GM11168 (cell line): ENCODE measurements around the gene NAALADL2.
"Not testable (repeated sequence)": the region's sequence is repeated elsewhere in the genome, so short reads cannot be mapped to it uniquely, and the experiment has no call there.

ENCODE experiments used
- in situ Hi-C: fragments of 300-500 bp; cut with MboI; formaldehyde crosslinking; loops from one replicate; pipeline ENCODE4 v1.12.0; 2022; ENCODE audit warnings: low sequenced_read_pairs; ENCODE audit not compliant: unreplicated experiment

The NAALADL2 gene

GRCh38 chr3:175108613-175109151 is 249.5 kb downstream of the NAALADL2 start:
- in situ Hi-C loops: no loop called here

GRCh38 chr3:175111036-175111435 is 251.9 kb downstream of the NAALADL2 start:
- in situ Hi-C loops: no loop called here

GRCh38 chr3:175118382-175118941 is 259.3 kb downstream of the NAALADL2 start:
- in situ Hi-C loops: no loop called here

- in situ Hi-C loops: no loop called here
Measured at GRCh38 chr3:175121225-175121624, 262.1 kb downstream of the NAALADL2 start.

GRCh38 chr3:175127075-175127662 is 268.0 kb downstream of the NAALADL2 start:
- in situ Hi-C loops: no loop called here

GRCh38 chr3:175129126-175129525 is 270.0 kb downstream of the NAALADL2 start:
- in situ Hi-C loops: no loop called here

- in situ Hi-C loops: no loop called here
Measured at GRCh38 chr3:175129571-175129970, 270.4 kb downstream of the NAALADL2 start.

GRCh38 chr3:175131866-175132265 is 272.7 kb downstream of the NAALADL2 start:
- in situ Hi-C loops: not testable (repeated sequence)

GRCh38 chr3:175132706-175133105 is 273.6 kb downstream of the NAALADL2 start:
- in situ Hi-C loops: not testable (repeated sequence)

GRCh38 chr3:175144368-175144767 is 285.2 kb downstream of the NAALADL2 start:
- in situ Hi-C loops: no loop called here

GRCh38 chr3:175146258-175146657 is 287.1 kb downstream of the NAALADL2 start:
- in situ Hi-C loops: no loop called here

- in situ Hi-C loops: no loop called here
Measured at GRCh38 chr3:175149675-175150074, 290.5 kb downstream of the NAALADL2 start.

GRCh38 chr3:175150812-175151401 is 291.8 kb downstream of the NAALADL2 start:
- in situ Hi-C loops: no loop called here

GRCh38 chr3:175153595-175153994 is 294.5 kb downstream of the NAALADL2 start:
- in situ Hi-C loops: no loop called here

- in situ Hi-C loops: no loop called here
Measured at GRCh38 chr3:175155172-175155571, 296.0 kb downstream of the NAALADL2 start.

- in situ Hi-C loops: no loop called here
Measured at GRCh38 chr3:175159202-175159601, 300.1 kb downstream of the NAALADL2 start.

GRCh38 chr3:175161291-175161690 is 302.2 kb downstream of the NAALADL2 start:
- in situ Hi-C loops: no loop called here

- in situ Hi-C loops: no loop called here
Measured at GRCh38 chr3:175163686-175164085, 304.6 kb downstream of the NAALADL2 start.

GRCh38 chr3:175173117-175173516 is 314.0 kb downstream of the NAALADL2 start:
- in situ Hi-C loops: not testable (repeated sequence)

GRCh38 chr3:175176556-175176955 is 317.4 kb downstream of the NAALADL2 start:
- in situ Hi-C loops: no loop called here

GRCh38 chr3:175179055-175179454 is 319.9 kb downstream of the NAALADL2 start:
- in situ Hi-C loops: no loop called here

GRCh38 chr3:175184392-175184791 is 325.3 kb downstream of the NAALADL2 start:
- in situ Hi-C loops: no loop called here
